GM23338 (cell line): Measurements from ENCODE around the gene SKA1. TPM values are rescaled to one million over a fixed set of nuclear protein-coding genes. Genes with fewer than 3 reads are reported as not detected.

Source experiments
- ATAC-seq: fragments of 200-7000 bp; cut with Tn5 transposase; 3 replicates; pipeline ENCODE4 v1.9.1; 2020
- DNase-seq: peaks from one replicate; pipeline ENCODE4 v3.0.0-alpha.2; 2015; ENCODE audit warnings: low spot score
- H2AFZ ChIP-seq: fragments of 200-600 bp; sonication (generic); 2 replicates; pipeline ENCODE4 v1.8.0; 2016; ENCODE audit warnings: antibody characterized with exemption, mild to moderate bottlenecking, moderate library complexity
- H3F3A ChIP-seq: fragments of 200-600 bp; sonication (generic); replicated peaks from 2 replicates; pipeline ENCODE4 v1.8.0; 2017; ENCODE audit warnings: antibody characterized with exemption, mixed run types, low read depth
- H3K27ac ChIP-seq: fragments of 200-600 bp; sonication (generic); 2 replicates; pipeline ENCODE4 v1.6.1; 2016; ENCODE audit warnings: low read depth
- H3K27me3 ChIP-seq: fragments of 200-600 bp; sonication (generic); 2 replicates; pipeline ENCODE4 v1.8.0; 2016; ENCODE audit warnings: mild to moderate bottlenecking, mixed run types, moderate library complexity; ENCODE audit not compliant: insufficient read depth
- H3K36me3 ChIP-seq: fragments of 200-600 bp; sonication (generic); 2 replicates; pipeline ENCODE4 v1.8.0; 2016; ENCODE audit warnings: mild to moderate bottlenecking; ENCODE audit not compliant: insufficient read depth
- H3K4me1 ChIP-seq: fragments of 200-600 bp; sonication (generic); 2 replicates; pipeline ENCODE4 v1.8.0; 2016; ENCODE audit warnings: mild to moderate bottlenecking, moderate library complexity; ENCODE audit not compliant: insufficient read depth
- H3K4me2 ChIP-seq: fragments of 200-600 bp; sonication (generic); 2 replicates; pipeline ENCODE4 v1.7.1; 2017; ENCODE audit warnings: mixed run types
- H3K4me3 ChIP-seq: fragments of 200-600 bp; sonication (generic); 2 replicates; pipeline ENCODE4 v1.6.1; 2016; ENCODE audit warnings: mixed run types
- H3K79me2 ChIP-seq: fragments of 200-600 bp; sonication (generic); replicated peaks from 2 replicates; pipeline ENCODE4 v1.8.0; 2017; ENCODE audit warnings: mild to moderate bottlenecking; ENCODE audit not compliant: insufficient read depth
- H3K9me2 ChIP-seq: fragments of 200-600 bp; sonication (generic); 2 replicates; pipeline ENCODE4 v1.8.0; 2017; ENCODE audit not compliant: insufficient read depth
- H4K20me1 ChIP-seq: fragments of 200-600 bp; sonication (generic); replicated peaks from 2 replicates; pipeline ENCODE4 v1.8.0; 2017; ENCODE audit warnings: mild to moderate bottlenecking; ENCODE audit not compliant: insufficient read depth
- H3K27ac Mint-ChIP-seq: 2 replicates; pipeline ENCODE4 v1.8.0; 2020; ENCODE audit warnings: inconsistent platforms, mild to moderate bottlenecking, moderate library complexity, mixed read lengths
- H3K27me3 Mint-ChIP-seq: 3 replicates; pipeline ENCODE4 v1.8.0; 2022; ENCODE audit warnings: low read depth, mild to moderate bottlenecking, moderate library complexity, mixed read lengths, inconsistent platforms; ENCODE audit not compliant: insufficient read depth, poor library complexity
- H3K36me3 Mint-ChIP-seq: 3 replicates; pipeline ENCODE4 v1.8.0; 2021; ENCODE audit warnings: low read depth, mild to moderate bottlenecking, inconsistent platforms, moderate library complexity, mixed read lengths
- H3K4me1 Mint-ChIP-seq: 3 replicates; pipeline ENCODE4 v1.8.0; 2020; ENCODE audit warnings: mild to moderate bottlenecking, inconsistent platforms, mixed read lengths
- H3K4me3 Mint-ChIP-seq: 3 replicates; pipeline ENCODE4 v1.8.0; 2021; ENCODE audit warnings: moderate library complexity, mild to moderate bottlenecking, inconsistent platforms, mixed read lengths
- H3K9me3 Mint-ChIP-seq: 3 replicates; pipeline ENCODE4 v1.8.0; 2020; ENCODE audit warnings: moderate library complexity, mild to moderate bottlenecking, inconsistent platforms, mixed read lengths
- EZH2 ChIP-seq: fragments of 200-600 bp; sonication (generic); IDR thresholded peaks from one replicate; pipeline ENCODE4 v1.8.0; 2017; ENCODE audit warnings: antibody characterized with exemption, mild to moderate bottlenecking, low read depth; ENCODE audit not compliant: unreplicated experiment
- EZH2phosphoT487 ChIP-seq: fragments of 200-600 bp; sonication (generic); IDR thresholded peaks from one replicate; pipeline ENCODE4 v1.8.1; 2018; ENCODE audit warnings: antibody characterized with exemption; ENCODE audit not compliant: unreplicated experiment
- POLR2AphosphoS5 ChIP-seq: IDR thresholded peaks from 2 replicates; pipeline ENCODE4 v1.6.1; 2016; ENCODE audit warnings: antibody characterized with exemption, low read depth
- ZNF331 ChIP-seq: fragments of 250-450 bp; sonication (Bioruptor Pico); IDR thresholded peaks from 2 replicates; pipeline ENCODE4 v1.5.0; 2020; ENCODE audit warnings: low read depth, mild to moderate bottlenecking, moderate library complexity
- polyA plus RNA-seq: library from polyadenylated mRNA; unstranded; fragments of >200 nt; fragmentation: Nextera tagmentation; extraction: Ambion mirVana; gene quantifications from 2 replicates; pipeline ENCODE4 v1.2.1, GENCODE V29; 2016
- total RNA-seq: library from RNA; depleted of rRNA; stranded (reverse); fragments of >200 nt; shearing (Covaris generic); gene quantifications from 2 replicates; pipeline ENCODE4 v1.2.3, GENCODE V29; 2014
- TF ChIP-seq, protein P1 (sequence below): IDR thresholded peaks from 2 replicates; pipeline ENCODE4 v1.6.1; 2016; ENCODE audit warnings: antibody characterized with exemption
- TF ChIP-seq, protein P2 (sequence below): IDR thresholded peaks from one replicate; pipeline ENCODE4 v1.6.1; 2018; ENCODE audit warnings: antibody characterized with exemption; ENCODE audit not compliant: unreplicated experiment
- TF ChIP-seq, protein P3 (sequence below): fragments of 250-450 bp; sonication (Bioruptor Pico); IDR thresholded peaks from 2 replicates; pipeline ENCODE4 v1.5.0; 2020; ENCODE audit warnings: mild to moderate bottlenecking, moderate library complexity

Gene SKA1
- total and polyA plus RNA-seq, 2 experiments from 2014 or later: 14.2 to 25.1 TPM

DNA sequence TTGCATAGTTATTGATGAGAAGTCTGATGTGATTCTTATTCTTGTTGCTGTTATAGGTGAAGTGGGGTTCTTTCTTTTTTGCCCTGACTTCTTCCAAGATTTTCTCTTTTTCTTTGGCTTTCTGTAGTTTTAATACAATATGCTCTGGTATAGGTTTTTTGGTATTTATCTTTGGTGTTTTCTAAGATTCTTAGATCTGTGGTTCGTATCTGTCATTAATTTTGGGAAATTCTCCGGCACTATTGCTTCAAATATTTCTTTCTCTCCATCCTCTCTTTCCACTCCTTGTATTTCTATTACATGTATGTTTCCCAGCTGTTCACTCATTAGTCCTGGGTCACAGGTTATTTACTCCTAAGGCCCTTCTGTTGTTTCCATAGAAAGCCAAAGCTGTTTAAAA, 43.8 kb downstream of the SKA1 start:
- peaks cover 5% of the 10 kb centered on the region for H3K36me3 ChIP-seq
- no peaks in the 10 kb centered on the region for H3K4me1 Mint-ChIP-seq
- no peak for DNase-seq
- ATAC-seq: no peak
- H3K4me3 ChIP-seq: no peak overlapping the region
- no peak overlapping the region for H3K4me3 Mint-ChIP-seq
- no peak overlapping the region for H3K27ac ChIP-seq
- H2AFZ ChIP-seq: no peak overlapping the region
- H3F3A ChIP-seq: no peaks in the 10 kb centered on the region
- H3K79me2 ChIP-seq: no peaks in the 10 kb centered on the region
- H3K9me3 Mint-ChIP-seq: peaks cover 39% of the 10 kb centered on the region
- peaks cover 23% of the 10 kb centered on the region for H3K36me3 Mint-ChIP-seq
- H3K27me3 ChIP-seq: no peaks in the 10 kb centered on the region
- H4K20me1 ChIP-seq: no peaks in the 10 kb centered on the region
- no peaks in the 10 kb centered on the region for H3K9me2 ChIP-seq
- no peaks in the 10 kb centered on the region for H3K27me3 Mint-ChIP-seq
- H3K27ac Mint-ChIP-seq: no peak overlapping the region
- H3K4me1 ChIP-seq: no peaks in the 10 kb centered on the region
- no peak for TF ChIP-seq EZH2phosphoT487
- TF ChIP-seq, protein P1, sequence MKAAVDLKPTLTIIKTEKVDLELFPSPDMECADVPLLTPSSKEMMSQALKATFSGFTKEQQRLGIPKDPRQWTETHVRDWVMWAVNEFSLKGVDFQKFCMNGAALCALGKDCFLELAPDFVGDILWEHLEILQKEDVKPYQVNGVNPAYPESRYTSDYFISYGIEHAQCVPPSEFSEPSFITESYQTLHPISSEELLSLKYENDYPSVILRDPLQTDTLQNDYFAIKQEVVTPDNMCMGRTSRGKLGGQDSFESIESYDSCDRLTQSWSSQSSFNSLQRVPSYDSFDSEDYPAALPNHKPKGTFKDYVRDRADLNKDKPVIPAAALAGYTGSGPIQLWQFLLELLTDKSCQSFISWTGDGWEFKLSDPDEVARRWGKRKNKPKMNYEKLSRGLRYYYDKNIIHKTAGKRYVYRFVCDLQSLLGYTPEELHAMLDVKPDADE: no peak
- TF ChIP-seq ZNF331 (CRISPR knock-in tag): no peak
- TF ChIP-seq, protein P2, sequence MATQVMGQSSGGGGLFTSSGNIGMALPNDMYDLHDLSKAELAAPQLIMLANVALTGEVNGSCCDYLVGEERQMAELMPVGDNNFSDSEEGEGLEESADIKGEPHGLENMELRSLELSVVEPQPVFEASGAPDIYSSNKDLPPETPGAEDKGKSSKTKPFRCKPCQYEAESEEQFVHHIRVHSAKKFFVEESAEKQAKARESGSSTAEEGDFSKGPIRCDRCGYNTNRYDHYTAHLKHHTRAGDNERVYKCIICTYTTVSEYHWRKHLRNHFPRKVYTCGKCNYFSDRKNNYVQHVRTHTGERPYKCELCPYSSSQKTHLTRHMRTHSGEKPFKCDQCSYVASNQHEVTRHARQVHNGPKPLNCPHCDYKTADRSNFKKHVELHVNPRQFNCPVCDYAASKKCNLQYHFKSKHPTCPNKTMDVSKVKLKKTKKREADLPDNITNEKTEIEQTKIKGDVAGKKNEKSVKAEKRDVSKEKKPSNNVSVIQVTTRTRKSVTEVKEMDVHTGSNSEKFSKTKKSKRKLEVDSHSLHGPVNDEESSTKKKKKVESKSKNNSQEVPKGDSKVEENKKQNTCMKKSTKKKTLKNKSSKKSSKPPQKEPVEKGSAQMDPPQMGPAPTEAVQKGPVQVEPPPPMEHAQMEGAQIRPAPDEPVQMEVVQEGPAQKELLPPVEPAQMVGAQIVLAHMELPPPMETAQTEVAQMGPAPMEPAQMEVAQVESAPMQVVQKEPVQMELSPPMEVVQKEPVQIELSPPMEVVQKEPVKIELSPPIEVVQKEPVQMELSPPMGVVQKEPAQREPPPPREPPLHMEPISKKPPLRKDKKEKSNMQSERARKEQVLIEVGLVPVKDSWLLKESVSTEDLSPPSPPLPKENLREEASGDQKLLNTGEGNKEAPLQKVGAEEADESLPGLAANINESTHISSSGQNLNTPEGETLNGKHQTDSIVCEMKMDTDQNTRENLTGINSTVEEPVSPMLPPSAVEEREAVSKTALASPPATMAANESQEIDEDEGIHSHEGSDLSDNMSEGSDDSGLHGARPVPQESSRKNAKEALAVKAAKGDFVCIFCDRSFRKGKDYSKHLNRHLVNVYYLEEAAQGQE: no peak
- TF ChIP-seq POLR2AphosphoS5: no peak
- TF ChIP-seq, protein P3, sequence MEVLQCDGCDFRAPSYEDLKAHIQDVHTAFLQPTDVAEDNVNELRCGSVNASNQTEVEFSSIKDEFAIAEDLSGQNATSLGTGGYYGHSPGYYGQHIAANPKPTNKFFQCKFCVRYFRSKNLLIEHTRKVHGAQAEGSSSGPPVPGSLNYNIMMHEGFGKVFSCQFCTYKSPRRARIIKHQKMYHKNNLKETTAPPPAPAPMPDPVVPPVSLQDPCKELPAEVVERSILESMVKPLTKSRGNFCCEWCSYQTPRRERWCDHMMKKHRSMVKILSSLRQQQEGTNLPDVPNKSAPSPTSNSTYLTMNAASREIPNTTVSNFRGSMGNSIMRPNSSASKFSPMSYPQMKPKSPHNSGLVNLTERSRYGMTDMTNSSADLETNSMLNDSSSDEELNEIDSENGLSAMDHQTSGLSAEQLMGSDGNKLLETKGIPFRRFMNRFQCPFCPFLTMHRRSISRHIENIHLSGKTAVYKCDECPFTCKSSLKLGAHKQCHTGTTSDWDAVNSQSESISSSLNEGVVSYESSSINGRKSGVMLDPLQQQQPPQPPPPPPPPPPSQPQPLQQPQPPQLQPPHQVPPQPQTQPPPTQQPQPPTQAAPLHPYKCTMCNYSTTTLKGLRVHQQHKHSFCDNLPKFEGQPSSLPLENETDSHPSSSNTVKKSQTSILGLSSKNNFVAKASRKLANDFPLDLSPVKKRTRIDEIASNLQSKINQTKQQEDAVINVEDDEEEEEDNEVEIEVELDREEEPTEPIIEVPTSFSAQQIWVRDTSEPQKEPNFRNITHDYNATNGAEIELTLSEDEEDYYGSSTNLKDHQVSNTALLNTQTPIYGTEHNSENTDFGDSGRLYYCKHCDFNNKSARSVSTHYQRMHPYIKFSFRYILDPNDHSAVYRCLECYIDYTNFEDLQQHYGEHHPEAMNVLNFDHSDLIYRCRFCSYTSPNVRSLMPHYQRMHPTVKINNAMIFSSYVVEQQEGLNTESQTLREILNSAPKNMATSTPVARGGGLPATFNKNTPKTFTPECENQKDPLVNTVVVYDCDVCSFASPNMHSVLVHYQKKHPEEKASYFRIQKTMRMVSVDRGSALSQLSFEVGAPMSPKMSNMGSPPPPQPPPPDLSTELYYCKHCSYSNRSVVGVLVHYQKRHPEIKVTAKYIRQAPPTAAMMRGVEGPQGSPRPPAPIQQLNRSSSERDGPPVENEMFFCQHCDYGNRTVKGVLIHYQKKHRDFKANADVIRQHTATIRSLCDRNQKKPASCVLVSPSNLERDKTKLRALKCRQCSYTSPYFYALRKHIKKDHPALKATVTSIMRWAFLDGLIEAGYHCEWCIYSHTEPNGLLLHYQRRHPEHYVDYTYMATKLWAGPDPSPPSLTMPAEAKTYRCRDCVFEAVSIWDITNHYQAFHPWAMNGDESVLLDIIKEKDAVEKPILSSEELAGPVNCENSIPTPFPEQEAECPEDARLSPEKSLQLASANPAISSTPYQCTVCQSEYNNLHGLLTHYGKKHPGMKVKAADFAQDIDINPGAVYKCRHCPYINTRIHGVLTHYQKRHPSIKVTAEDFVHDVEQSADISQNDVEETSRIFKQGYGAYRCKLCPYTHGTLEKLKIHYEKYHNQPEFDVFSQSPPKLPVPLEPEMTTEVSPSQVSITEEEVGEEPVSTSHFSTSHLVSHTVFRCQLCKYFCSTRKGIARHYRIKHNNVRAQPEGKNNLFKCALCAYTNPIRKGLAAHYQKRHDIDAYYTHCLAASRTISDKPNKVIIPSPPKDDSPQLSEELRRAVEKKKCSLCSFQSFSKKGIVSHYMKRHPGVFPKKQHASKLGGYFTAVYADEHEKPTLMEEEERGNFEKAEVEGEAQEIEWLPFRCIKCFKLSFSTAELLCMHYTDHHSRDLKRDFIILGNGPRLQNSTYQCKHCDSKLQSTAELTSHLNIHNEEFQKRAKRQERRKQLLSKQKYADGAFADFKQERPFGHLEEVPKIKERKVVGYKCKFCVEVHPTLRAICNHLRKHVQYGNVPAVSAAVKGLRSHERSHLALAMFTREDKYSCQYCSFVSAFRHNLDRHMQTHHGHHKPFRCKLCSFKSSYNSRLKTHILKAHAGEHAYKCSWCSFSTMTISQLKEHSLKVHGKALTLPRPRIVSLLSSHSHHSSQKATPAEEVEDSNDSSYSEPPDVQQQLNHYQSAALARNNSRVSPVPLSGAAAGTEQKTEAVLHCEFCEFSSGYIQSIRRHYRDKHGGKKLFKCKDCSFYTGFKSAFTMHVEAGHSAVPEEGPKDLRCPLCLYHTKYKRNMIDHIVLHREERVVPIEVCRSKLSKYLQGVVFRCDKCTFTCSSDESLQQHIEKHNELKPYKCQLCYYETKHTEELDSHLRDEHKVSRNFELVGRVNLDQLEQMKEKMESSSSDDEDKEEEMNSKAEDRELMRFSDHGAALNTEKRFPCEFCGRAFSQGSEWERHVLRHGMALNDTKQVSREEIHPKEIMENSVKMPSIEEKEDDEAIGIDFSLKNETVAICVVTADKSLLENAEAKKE: no peak
- TF ChIP-seq EZH2: no peak
- no peak overlapping the region for H3K4me2 ChIP-seq
